HG02981 (cell line): Measurements from ENCODE around the gene CPA2.
"Not testable (repeated sequence)": the region's sequence is repeated elsewhere in the genome, so short reads cannot be mapped to it uniquely, and the experiment has no call there.

Experiments used
- ATAC-seq: cut with Tn5 transposase; IDR thresholded peaks from one replicate; pipeline ENCODE4 v1.9.1; 2021; ENCODE audit warnings: mild to moderate bottlenecking, moderate library complexity; ENCODE audit not compliant: unreplicated experiment

CPA2 gene

DNA sequence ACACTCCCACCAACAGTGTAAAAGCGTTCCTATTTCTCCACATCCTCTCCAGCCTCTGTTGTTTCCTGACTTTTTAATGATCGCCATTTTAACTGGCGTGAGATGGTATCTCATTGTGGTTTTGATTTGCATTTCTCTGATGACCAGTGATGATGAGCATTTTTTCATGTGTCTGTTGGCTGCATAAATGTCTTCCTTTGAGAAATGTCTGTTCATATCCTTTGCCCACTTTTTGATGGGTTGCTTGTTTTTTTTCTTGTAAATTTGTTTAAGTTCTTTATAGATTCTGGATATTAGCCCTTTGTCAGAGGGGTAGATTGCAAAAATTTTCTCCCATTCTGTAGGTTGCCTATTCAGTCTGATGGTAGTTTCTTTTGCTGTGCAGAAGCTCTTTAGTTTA, 17.0 kb upstream of the CPA2 start:
- ATAC-seq = not testable (repeated sequence)

DNA sequence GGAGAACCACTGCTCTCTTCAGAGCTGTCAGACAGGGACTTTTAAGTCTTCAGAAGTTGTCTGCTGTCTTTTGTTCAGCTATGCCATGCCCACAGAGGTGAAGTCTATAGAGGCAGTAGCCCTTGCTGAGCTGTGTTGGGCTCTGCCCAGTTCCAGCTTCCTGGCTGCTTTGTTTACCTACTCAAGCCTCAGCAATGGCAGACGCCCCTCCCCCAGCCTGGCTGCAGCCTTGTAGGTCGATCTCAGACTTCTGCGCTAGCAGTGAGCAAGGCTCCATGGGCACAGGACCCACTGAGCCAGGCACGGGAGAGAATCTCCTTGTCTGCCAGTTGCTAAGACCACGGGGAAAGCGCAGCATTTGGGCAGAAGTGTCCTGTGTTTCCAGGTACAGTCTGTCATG, 12.1 kb upstream of the CPA2 start:
- ATAC-seq = no peak

GRCh38 chr7:130256704-130257103, 10.0 kb upstream of the CPA2 start:
- ATAC-seq = no peak

- ATAC-seq = no peak
Measured at GRCh38 chr7:130258494-130259078, 8.1 kb upstream of the CPA2 start.

GRCh38 chr7:130262448-130262847, 4.2 kb upstream of the CPA2 start:
- no peak for ATAC-seq

DNA sequence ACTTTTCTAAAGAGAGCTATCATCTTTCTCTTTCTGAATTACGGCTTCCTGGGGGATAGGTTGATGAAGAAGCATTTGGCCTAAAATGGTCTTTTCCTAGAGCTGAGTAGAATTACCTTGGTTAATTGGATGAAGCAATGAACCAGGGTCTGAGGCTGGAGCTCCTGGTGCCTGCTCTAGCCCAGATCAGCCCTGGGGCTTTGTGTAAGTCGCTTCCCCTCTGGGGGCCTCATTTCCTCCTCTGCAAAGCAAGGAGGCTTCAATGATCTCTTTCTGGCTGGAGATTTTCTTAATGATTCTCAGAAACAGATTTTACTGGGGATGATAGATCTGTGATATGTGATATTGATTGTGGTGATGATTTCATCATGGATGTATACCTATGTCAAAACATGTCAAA, 3.5 kb upstream of the CPA2 start:
- no peak for ATAC-seq

- ATAC-seq = no peak
Measured at GRCh38 chr7:130266961-130267321, 278 bp downstream of the CPA2 start.

DNA sequence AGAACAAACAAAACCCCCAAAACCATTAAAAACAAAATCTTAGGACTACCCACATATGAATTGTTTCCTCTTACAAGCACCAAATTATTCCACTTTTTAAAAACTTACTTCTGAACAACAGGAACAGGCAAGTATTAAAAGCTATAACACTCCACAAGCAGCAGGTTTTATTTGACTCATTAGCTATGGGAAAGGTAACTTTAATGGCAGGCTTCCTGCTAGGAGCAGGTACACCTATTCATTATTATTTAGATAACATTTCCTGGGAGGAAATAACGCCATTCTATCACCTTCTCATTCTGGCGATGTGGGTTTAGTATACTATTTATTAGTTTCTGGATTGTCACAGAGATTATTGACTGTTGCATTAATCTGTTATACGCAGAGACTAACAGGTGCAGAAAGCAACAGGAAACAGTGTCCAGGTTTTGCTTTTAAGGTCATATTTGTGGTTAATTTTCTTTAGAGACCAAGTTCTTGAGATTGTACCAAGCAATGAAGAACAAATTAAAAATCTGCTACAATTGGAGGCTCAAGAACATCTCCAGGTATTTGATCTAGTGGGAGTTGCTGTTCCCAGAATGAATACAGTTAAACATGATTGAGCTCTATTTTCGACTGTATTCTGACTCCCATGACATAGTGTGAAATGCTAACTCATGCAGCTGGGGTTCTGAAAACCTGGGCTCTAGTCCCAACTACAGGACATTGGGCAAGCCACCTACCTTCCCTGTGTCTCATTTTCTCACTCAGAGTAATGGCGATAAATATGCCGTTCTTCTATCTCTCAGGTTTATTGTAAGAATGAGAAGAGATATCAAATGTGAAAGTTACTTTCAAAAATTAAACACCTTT, 2.0 kb downstream of the CPA2 start:
- ATAC-seq = no peak

DNA sequence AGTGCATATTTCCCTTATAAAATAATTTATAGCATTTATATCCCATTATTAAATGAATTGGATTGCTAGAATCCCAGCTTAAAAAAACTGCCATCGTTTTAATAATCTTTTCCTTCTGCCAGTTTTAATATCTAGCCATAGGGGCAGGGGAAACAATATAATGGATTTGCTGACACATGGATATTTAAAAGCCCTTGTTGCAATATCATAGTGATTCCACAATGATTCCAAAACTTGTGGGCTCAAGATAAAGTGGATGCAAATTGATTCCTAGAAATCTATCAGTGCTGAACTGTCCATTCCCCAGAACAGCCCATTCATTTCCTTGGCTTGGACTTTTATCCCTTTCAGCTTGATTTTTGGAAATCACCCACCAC, 2.6 kb downstream of the CPA2 start:
- ATAC-seq = no peak

DNA sequence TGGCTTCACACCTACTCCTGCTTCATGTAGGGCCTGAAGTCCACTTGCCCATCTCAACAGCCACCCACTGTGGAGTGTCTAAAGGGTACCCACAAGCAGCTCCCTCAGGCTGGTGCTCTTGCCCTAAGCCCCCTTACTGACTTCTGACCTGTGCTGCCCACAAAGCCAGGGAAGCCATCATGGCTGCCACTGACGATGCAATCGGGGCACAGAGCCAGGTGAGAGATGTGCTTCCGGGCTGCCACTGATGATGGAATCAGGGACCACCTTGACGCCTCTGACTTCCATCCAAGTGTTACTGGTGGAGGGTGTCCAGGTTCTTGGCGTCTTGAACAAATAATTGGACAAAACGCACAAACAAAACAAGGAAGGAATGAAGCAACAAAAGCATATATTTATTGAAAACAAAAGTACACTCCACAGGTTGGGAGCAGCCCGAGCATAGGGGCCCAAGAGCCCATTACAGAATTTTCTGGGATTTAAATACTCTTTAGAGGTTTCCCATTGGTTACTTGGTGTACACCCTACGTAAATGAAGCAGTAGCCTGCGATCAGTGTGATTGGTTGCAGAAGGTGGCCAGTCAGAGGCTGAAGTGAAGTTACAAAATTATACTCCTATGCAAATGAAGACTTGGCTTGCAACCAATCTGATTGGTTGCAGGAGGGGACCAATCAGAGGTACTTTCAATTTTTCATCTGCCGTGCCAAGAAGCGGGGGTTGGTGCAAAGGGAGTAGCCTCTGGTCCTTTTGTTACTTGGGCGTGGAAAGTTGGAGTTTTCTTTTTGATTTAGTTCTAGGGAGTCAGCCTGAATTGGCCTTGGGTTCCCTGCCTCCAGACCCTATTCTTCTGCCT, 4.5 kb downstream of the CPA2 start:
- ATAC-seq = no peak

DNA sequence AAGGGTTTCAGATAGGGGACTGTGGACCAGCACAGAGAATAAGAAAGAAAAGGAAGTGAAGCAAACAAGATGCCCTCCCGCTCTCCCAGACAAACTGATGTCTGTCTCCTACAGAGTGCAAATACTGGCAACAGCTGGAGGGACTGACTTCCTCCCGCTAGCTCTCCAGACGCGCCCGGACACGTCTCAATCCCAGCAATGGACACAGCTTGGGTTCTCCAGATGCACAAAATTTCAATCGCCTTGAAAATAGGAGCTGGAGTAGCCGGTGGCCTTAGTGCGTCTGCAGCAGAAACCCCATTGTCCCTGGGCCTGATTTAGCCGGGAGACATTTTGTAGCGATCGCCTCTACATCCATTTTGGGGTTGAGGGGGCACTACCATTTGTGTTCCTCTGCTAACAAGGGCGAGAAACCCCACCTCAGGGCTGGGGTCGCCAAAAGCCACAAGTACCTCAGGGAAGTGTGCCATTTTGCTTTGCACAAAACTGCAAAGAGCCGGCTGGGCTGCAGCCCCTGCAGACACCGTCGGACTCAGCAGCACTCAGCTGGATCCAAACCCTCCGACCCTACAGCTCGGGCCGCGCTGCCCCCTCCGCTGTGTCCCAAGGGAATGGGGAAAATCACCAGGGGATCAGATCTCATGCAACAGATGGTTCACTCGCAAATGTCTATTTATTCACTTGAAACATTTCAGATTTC, 5.9 kb downstream of the CPA2 start:
- no peak for ATAC-seq

GRCh38 chr7:130273081-130273932, 6.6 kb downstream of the CPA2 start:
- ATAC-seq = no peak

DNA sequence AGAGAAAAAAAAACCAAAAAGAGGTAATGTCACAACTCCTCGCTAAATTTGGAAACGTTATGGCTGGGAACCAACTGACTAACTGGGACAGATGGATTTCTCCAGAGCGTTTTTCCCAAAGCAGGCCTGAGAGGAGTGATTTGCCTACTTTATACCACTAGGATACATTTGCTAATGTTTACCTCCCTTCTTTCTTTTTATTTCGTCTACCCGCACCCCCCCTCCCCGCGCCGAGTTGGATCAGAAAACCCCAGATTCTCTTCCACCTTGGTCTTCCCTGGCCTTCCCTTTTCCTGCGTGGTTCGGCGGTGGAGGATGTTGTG, 7.2 kb downstream of the CPA2 start:
- no peak for ATAC-seq

GRCh38 chr7:130274296-130274695, 7.6 kb downstream of the CPA2 start:
- ATAC-seq = no peak

- no peak for ATAC-seq
Measured at GRCh38 chr7:130274983-130275591, 8.4 kb downstream of the CPA2 start.

DNA sequence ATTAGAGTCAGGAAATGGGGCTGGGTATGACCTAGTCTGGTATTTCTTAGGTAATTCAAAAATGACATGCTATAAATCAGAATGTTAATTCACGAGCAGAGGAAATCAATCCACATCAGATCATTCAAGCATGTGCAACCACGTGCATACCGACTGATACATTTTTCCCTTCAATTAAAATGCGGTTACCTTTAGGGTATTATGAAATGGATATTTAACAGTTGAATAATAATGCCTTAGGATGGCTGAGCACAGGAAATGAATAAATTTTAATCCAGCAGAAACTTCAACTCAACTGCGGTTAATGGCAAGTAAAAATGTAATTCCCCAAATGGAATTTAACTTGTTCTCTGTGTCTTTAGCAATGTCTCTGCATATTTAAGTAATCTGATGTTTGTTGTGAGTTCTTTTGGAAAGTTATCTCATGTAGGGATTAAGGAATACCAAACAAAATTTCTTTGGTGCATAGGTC, 9.2 kb downstream of the CPA2 start:
- no peak for ATAC-seq

- ATAC-seq = no peak
Measured at GRCh38 chr7:130276796-130277762, 10.4 kb downstream of the CPA2 start.

DNA sequence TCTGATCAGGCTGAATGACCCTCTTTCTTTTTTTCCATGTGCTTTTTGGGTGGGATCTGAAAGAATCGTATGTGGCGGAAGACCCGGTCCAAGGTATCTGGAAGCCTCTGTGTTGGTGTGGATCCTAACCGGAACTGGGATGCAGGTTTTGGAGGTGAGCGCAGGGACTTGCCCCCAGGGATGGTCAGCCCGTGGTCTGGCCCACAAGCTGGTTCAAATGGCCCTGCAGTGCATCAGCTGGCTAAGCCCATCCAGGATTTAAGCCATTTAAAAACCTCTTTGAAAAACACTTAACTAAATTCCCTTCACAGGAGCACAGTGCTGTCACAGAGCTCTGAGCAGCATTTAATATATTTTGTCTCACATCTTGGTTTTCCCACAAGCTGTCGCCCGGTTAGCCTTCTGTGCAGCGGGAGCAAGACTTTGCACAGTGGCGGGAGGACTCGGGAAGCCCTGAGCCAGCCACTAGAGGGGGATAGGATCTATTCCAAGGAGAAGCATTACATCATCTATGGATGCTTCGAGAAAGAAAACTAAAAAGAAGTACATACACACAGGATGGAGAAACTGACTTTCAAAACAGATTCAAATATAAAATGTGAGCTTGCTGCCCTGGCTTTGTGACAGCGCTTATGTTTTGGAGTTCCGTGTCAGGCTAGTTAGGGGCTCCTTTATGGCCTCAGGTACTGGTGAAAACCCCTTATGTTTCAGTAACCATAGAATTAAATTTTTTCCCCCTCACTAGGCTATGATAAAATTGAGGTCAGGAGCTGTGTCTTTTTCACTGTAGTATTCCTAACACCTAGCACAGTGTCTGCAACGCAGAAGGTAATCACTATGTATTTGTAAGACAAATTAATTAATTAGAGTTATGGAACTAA, 11.3 kb downstream of the CPA2 start:
- ATAC-seq = no peak
